Naive thymus-derived CD4-positive, alpha-beta T cell (primary cell): ENCODE measurements around the gene PRDM2. TPM values are rescaled to one million over a fixed set of nuclear protein-coding genes. Genes with fewer than 3 reads are reported as not detected.

Experiments
- ATAC-seq: fragments of 150-1000 bp; cut with Tn5 transposase; 2 replicates; pipeline ENCODE4 v1.10.0; 2021; ENCODE audit warnings: mild to moderate bottlenecking, moderate library complexity
- CTCF ChIA-PET: fragments of 350-600 bp; sonication (Branson Sonifier 250); formaldehyde crosslinking; loops from one replicate; lab custom pipeline; 2021; ENCODE audit warnings: antibody characterized with exemption; lab: Charles Lee
- POLR2A ChIA-PET: fragments of 350-600 bp; sonication (Branson Sonifier 250); formaldehyde crosslinking; loops from one replicate; lab custom pipeline; 2021; ENCODE audit warnings: antibody characterized with exemption, inconsistent platforms; lab: Charles Lee
- DNase-seq, 9 donors: peaks; one replicate each; pipeline versions ENCODE4 v3.0.0 to v3.0.0-alpha.2; 2020 to 2022; ENCODE audit warnings: mixed read lengths in 1 of 9
- H3K27ac ChIP-seq: one replicate; pipeline ENCODE4 v1.7.0; 2013; ENCODE audit warnings: mild to moderate bottlenecking, low read depth, low read length, moderate library complexity
- H3K27me3 ChIP-seq, 2 donors: one replicate each; pipeline ENCODE4 v1.7.0; 2013; ENCODE audit warnings: low read length in 2 of 2, mild to moderate bottlenecking in 2 of 2, moderate library complexity in 2 of 2; ENCODE audit not compliant: control insufficient read depth in 2 of 2, insufficient read depth in 2 of 2
- H3K36me3 ChIP-seq, 3 experiments: 1 replicate in 2 of 3; 2 replicates in 1 of 3; pipeline ENCODE4 v1.7.0; 2013; ENCODE audit warnings: low read length in 3 of 3, mild to moderate bottlenecking in 3 of 3, moderate library complexity in 1 of 3; ENCODE audit not compliant: insufficient read depth in 3 of 3, control insufficient read depth in 2 of 3
- H3K4me1 ChIP-seq, 2 donors: one replicate each; pipeline ENCODE4 v1.7.0; 2013; ENCODE audit warnings: low read length in 2 of 2, mild to moderate bottlenecking in 2 of 2, moderate library complexity in 1 of 2; ENCODE audit not compliant: control insufficient read depth in 2 of 2, insufficient read depth in 2 of 2
- H3K4me3 ChIP-seq: 2 replicates; pipeline ENCODE4 v1.7.0; 2013; ENCODE audit warnings: mild to moderate bottlenecking, low read length
- H3K9me3 ChIP-seq, 3 experiments: 1 replicate in 2 of 3; 2 replicates in 1 of 3; pipeline ENCODE4 v1.7.0; 2013; ENCODE audit warnings: low read length in 3 of 3; ENCODE audit not compliant: control insufficient read depth in 2 of 3
- H3K27ac Mint-ChIP-seq, 9 donors: one replicate each; pipeline ENCODE4 v1.8.0; 2020 to 2022; ENCODE audit warnings: mixed read lengths in 9 of 9, mild to moderate bottlenecking in 8 of 9, moderate library complexity in 5 of 9, inconsistent platforms in 2 of 9
- H3K27me3 Mint-ChIP-seq, 5 donors: one replicate each; pipeline ENCODE4 v1.8.0; 2021 to 2022; ENCODE audit warnings: mixed read lengths in 5 of 5, mild to moderate bottlenecking in 1 of 5
- H3K36me3 Mint-ChIP-seq, 5 donors: one replicate each; pipeline ENCODE4 v1.8.0; 2020 to 2022; ENCODE audit warnings: mixed read lengths in 5 of 5, mild to moderate bottlenecking in 3 of 5, inconsistent platforms in 1 of 5
- H3K4me1 Mint-ChIP-seq, 7 donors: one replicate each; pipeline ENCODE4 v1.8.0; 2020 to 2022; ENCODE audit warnings: mixed read lengths in 7 of 7, mild to moderate bottlenecking in 3 of 7, inconsistent platforms in 1 of 7
- H3K4me3 Mint-ChIP-seq, 10 donors: one replicate each; pipeline ENCODE4 v1.8.0; 2020 to 2022; ENCODE audit warnings: mild to moderate bottlenecking in 10 of 10, mixed read lengths in 10 of 10, moderate library complexity in 6 of 10, inconsistent platforms in 2 of 10
- H3K9me3 Mint-ChIP-seq, 11 donors: one replicate each; pipeline ENCODE4 v1.8.0; 2020 to 2022; ENCODE audit warnings: mixed read lengths in 11 of 11, mild to moderate bottlenecking in 4 of 11, inconsistent platforms in 1 of 11, moderate library complexity in 1 of 11
- intact Hi-C, 2 donors: fragments of 100-400 bp; cut with micrococcal nuclease; formaldehyde crosslinking; loops; one replicate each; pipeline ENCODE4 v1.15.1; 2023
- polyA plus RNA-seq, 2 donors: library from polyadenylated mRNA; unstranded; fragments of 300-500 nt; fragmentation: Illumina TruSeq; gene quantifications; one replicate each; pipeline ENCODE4 v1.2.3, GENCODE V29; 2021
- total RNA-seq, 6 experiments: library from RNA in 5 of 6; stranded (reverse) in 5 of 6; gene quantifications; 1 replicate in 5 of 6; 2 replicates in 1 of 6; pipeline ENCODE4 v1.2.3 and lab custom pipeline; 2021 to 2026

The PRDM2 gene
- total and polyA plus RNA-seq, 7 experiments from 2014 or later = 16.3 to 142 (median 114) TPM

DNA sequence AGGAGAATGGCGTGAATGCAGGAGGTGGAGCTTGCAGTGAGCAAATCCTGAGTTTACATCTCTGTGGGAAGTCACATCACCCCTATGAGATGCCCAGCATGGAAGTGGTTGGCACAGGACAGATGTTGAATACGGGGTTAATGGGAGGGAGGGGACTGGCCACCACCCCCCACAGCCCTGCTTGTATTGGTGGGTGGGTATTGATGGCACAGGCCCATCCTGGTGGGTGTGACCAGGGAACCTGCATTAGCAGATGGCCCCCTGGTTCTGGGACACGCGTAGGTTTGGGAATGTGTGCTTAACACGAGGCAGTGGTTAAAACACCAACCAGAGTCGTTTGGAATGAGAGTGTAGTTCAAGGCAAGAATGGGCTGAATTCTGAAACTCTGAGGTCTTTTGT, 117.9 kb downstream of the PRDM2 start:
- no peaks in the 10 kb centered on the region for H3K4me1 ChIP-seq
- peak overlapping the region in 2 of 9 donors; percentile 12 to 22 for H3K27ac Mint-ChIP-seq
- H3K27me3 ChIP-seq = no peaks in the 10 kb centered on the region
- ATAC-seq (no peak), DNase-seq (no peak)
- H3K9me3 Mint-ChIP-seq = no peaks in the 10 kb centered on the region
- H3K4me3 ChIP-seq = no peak overlapping the region
- H3K9me3 ChIP-seq = no peaks in the 10 kb centered on the region
- no peaks in the 10 kb centered on the region for H3K27me3 Mint-ChIP-seq
- no peak overlapping the region for H3K4me3 Mint-ChIP-seq
- ChIA-PET CTCF (no interaction called here), POLR2A (no interaction called here)
- intact Hi-C loops = no loop called here
- no peak overlapping the region for H3K27ac ChIP-seq
- peaks cover 0 to 33% (median 4%) of the 10 kb centered on the region in 5 donors for H3K36me3 Mint-ChIP-seq
- H3K4me1 Mint-ChIP-seq = peaks cover 0 to 6% (median 0%) of the 10 kb centered on the region in 7 donors
- peaks cover 0 to 26% (median 0%) of the 10 kb centered on the region in 3 experiments for H3K36me3 ChIP-seq

DNA sequence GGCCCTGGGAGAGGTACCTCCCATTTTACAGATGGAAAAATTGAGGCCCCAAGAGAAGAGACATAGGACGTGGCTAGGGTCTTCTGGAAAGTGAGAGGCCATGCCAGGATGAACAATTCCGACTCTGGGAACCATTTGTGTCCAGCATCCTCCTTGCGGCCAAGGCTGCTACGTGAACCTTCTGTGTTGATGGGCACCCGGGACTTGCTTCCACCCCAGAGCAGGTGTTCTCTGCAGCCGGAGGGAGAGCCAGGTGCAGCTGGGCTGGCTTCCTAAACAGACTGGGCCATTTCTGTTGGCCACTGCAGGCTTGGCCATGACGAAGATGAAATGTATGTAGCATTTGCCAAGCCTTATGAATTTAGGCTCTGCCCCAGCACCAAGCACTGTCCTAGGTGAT, 118.9 kb downstream of the PRDM2 start:
- Mint-ChIP-seq H3K27me3 (no peaks in the 10 kb centered on the region), H3K4me3 (no peak overlapping the region), H3K27ac (no peak overlapping the region)

DNA sequence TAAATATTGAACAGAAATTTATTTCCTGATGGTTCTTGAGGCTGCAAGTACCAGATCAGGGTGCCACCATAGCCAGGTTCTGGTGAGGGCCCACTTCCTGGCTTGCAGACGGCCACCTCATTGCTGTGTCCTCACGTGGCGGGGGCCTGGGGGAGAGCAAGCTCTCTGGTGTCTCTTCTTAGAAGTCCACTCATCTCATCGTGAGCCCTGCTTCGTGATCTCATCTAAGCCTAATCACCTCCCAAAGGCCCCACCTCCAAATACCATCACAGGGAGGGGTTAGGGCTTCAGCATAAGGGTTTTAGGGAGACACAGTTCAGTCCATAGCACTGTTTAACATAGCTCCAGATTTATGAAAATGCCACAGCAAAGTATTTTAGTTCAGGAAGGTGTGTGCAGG, 119.7 kb downstream of the PRDM2 start:
- H3K27me3 ChIP-seq = no peaks in the 10 kb centered on the region
- H3K27ac Mint-ChIP-seq = peak overlapping the region in 1 of 9 donors; percentile 10
- CTCF ChIA-PET = no interaction called here
- intact Hi-C loops = no loop called here
- no peaks in the 10 kb centered on the region for H3K4me1 ChIP-seq
- ATAC-seq = no peak
- peaks cover 0 to 32% (median 4%) of the 10 kb centered on the region in 5 donors for H3K36me3 Mint-ChIP-seq
- H3K4me1 Mint-ChIP-seq = peaks cover 0 to 1% (median 0%) of the 10 kb centered on the region in 7 donors
- H3K4me3 ChIP-seq = no peak overlapping the region
- H3K4me3 Mint-ChIP-seq = no peak overlapping the region
- DNase-seq = no peak
- no peaks in the 10 kb centered on the region for H3K9me3 Mint-ChIP-seq
- peaks cover 0 to 33% (median 0%) of the 10 kb centered on the region in 3 experiments for H3K36me3 ChIP-seq
- no peak overlapping the region for H3K27ac ChIP-seq
- POLR2A ChIA-PET = interaction anchor here (0.5 kb wide), 1 partner anchor 55 kb away, joined by 3 read pairs; no protein-coding TSS in a partner anchor
- H3K9me3 ChIP-seq = no peaks in the 10 kb centered on the region
- H3K27me3 Mint-ChIP-seq = no peaks in the 10 kb centered on the region

More for the DNA sequence above, 118.9 kb downstream of the PRDM2 start:
- POLR2A ChIA-PET = no interaction called here
- H3K9me3 ChIP-seq = no peaks in the 10 kb centered on the region
- DNase-seq = no peak
- H3K27me3 ChIP-seq = no peaks in the 10 kb centered on the region
- H3K4me1 ChIP-seq = no peaks in the 10 kb centered on the region
- Mint-ChIP-seq H3K36me3 (peaks cover 0 to 34% (median 4%) of the 10 kb centered on the region in 5 donors), H3K4me1 (peaks cover 0 to 1% (median 0%) of the 10 kb centered on the region in 7 donors), H3K9me3 (no peaks in the 10 kb centered on the region)
- peaks cover 0 to 33% (median 0%) of the 10 kb centered on the region in 3 experiments for H3K36me3 ChIP-seq
- CTCF ChIA-PET = interaction anchor here (0.6 kb wide), 1 partner anchor 152 kb away, joined by 3 read pairs; no protein-coding TSS in a partner anchor
- ATAC-seq = no peak
- H3K27ac ChIP-seq = no peak overlapping the region
- intact Hi-C loops = no loop called here
- no peak overlapping the region for H3K4me3 ChIP-seq

DNA sequence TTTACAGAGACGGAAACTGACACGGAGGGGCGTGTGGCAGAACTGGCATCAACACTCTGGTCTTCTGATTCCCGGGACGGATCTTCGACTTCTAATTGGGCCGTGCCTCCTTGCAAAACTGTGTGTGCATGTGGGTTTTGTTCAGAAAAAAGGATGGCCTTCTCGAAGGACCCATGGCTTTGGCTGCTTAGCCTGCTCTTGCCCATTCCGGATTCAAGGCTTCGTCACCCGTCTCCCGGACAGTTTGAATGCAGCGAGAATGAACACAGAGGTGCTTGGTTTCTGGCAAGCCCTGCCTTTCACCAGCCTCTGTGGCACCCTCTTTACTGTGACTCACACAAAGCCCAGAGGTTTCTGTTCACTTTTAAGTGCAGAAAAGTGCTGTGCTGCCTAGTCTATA, 120.1 kb downstream of the PRDM2 start:
- no peaks in the 10 kb centered on the region for H3K9me3 ChIP-seq
- POLR2A ChIA-PET = interaction anchor here (0.5 kb wide), 1 partner anchor 55 kb away, joined by 3 read pairs; no protein-coding TSS in a partner anchor
- Mint-ChIP-seq H3K36me3 (peaks cover 0 to 30% (median 4%) of the 10 kb centered on the region in 5 donors), H3K4me3 (no peak overlapping the region), H3K4me1 (peaks cover 0 to 1% (median 0%) of the 10 kb centered on the region in 7 donors), H3K27ac (peak overlapping the region in 1 of 9 donors; percentile 70), H3K27me3 (no peaks in the 10 kb centered on the region), H3K9me3 (no peaks in the 10 kb centered on the region)
- intact Hi-C loops = no loop called here
- CTCF ChIA-PET = no interaction called here
- DNase-seq (no peak), ATAC-seq (no peak)
- peaks cover 0 to 33% (median 0%) of the 10 kb centered on the region in 3 experiments for H3K36me3 ChIP-seq
- H3K4me1 ChIP-seq = no peaks in the 10 kb centered on the region
- H3K27me3 ChIP-seq = no peaks in the 10 kb centered on the region
- H3K27ac ChIP-seq = no peak overlapping the region
- H3K4me3 ChIP-seq = no peak overlapping the region

DNA sequence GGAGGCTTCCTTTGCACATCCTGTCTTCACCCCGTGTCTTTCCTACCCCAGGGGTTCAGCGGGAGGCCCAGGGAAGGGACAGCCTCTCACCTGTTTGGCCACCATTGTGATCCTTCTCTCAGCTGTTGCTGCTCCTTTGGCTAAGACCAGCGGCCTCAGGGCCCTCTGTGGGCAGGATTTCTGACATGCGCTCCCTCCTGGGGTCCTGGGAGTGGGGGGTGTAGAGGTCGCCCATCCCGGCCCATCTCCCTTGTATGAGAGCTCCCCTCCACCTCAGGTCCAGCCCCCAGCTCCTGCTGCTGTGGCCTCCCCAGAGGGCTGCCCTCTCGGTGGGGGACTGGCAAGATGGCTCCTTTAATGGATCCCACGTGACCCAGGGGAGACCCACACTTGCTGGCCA, 120.5 kb downstream of the PRDM2 start:
- Histone ChIP-seq H3K27me3 (no peaks in the 10 kb centered on the region), H3K9me3 (no peaks in the 10 kb centered on the region), H3K4me3 (no peak overlapping the region), H3K4me1 (no peaks in the 10 kb centered on the region), H3K27ac (no peak overlapping the region), H3K36me3 (peaks cover 0 to 33% (median 0%) of the 10 kb centered on the region in 3 experiments)
- ChIA-PET CTCF (no interaction called here), POLR2A (no interaction called here)
- Mint-ChIP-seq H3K27me3 (no peaks in the 10 kb centered on the region), H3K4me3 (no peak overlapping the region), H3K9me3 (no peaks in the 10 kb centered on the region), H3K4me1 (peaks cover 0 to 1% (median 0%) of the 10 kb centered on the region in 7 donors), H3K27ac (no peak overlapping the region), H3K36me3 (peaks cover 0 to 30% (median 4%) of the 10 kb centered on the region in 5 donors)
- intact Hi-C loops = no loop called here
- DNase-seq = no peak
- ATAC-seq = no peak

DNA sequence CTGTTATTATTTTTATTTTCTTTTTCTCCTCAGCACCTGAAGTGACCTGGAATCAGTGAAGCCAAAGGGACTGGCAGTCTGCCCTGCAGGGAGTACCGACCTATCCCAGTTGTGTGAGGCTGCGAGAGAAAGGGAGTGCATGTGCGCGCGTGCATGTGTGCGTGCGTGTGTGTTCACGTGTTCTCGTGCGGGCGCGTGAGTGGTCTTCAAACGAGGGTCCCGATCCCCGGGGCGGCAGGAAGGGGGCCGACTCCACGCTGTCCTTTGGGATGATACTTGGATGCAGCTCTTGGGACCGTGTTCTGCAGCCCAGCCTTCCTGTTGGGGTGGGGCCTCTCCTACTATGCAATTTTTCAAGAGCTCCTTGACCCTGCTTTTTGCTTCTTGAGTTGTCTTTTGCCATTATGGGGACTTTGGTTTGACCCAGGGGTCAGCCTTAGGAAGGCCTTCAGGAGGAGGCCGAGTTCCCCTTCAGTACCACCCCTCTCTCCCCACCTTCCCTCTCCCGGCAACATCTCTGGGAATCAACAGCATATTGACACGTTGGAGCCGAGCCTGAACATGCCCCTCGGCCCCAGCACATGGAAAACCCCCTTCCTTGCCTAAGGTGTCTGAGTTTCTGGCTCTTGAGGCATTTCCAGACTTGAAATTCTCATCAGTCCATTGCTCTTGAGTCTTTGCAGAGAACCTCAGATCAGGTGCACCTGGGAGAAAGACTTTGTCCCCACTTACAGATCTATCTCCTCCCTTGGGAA, 123.3 kb downstream of the PRDM2 start:
- H3K27ac ChIP-seq = no peak overlapping the region
- Mint-ChIP-seq H3K9me3 (no peaks in the 10 kb centered on the region), H3K4me1 (peaks cover 0 to 1% (median 0%) of the 10 kb centered on the region in 7 donors), H3K36me3 (peaks cover 0 to 26% (median 8%) of the 10 kb centered on the region in 5 donors), H3K27me3 (no peaks in the 10 kb centered on the region), H3K4me3 (no peak overlapping the region), H3K27ac (no peak overlapping the region)
- H3K4me1 ChIP-seq = no peaks in the 10 kb centered on the region
- no peaks in the 10 kb centered on the region for H3K27me3 ChIP-seq
- intact Hi-C loops = no loop called here
- no peaks in the 10 kb centered on the region for H3K9me3 ChIP-seq
- no peak for ATAC-seq
- H3K36me3 ChIP-seq = peaks cover 0 to 25% (median 0%) of the 10 kb centered on the region in 3 experiments
- peak in 1 of 9 donors; percentile 10 for DNase-seq
- no peak overlapping the region for H3K4me3 ChIP-seq
- POLR2A ChIA-PET = interaction anchor here (0.7 kb wide), 1 partner anchor 348 kb away, joined by 3 read pairs; no protein-coding TSS in a partner anchor
- CTCF ChIA-PET = interaction anchor here (0.7 kb wide), 1 partner anchor 168 kb away, joined by 4 read pairs; no protein-coding TSS in a partner anchor
